GM12872 (cell line): Measurements from ENCODE around the gene TXNDC16.

Experiments used
- TF ChIP-seq, protein P1 (sequence below): IDR thresholded peaks from 3 replicates; pipeline ENCODE4 v1.5.1; 2011; ENCODE audit warnings: low read depth, mild to moderate bottlenecking, low read length, moderate library complexity; ENCODE audit not compliant: insufficient read depth

The TXNDC16 gene

DNA sequence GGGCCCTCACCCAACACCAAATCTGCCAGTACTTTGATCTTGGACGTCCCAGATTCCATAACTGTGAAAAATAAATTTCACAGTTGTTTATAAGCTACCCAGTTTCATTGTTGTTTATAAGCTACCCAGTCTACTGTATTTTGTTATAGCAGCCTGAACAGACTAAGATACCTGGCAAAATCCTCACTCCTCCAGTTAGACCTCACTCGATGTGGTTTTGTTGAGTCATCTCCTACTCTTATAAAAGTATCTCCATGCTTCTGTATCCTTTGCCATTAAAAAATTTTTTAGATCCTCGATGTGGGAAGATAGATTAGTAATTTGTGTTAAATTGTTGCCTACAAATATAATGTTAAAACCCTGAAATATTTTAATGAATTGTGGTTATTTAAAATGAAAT, 16.0 kb downstream of the TXNDC16 start:
- TF ChIP-seq, protein P1, sequence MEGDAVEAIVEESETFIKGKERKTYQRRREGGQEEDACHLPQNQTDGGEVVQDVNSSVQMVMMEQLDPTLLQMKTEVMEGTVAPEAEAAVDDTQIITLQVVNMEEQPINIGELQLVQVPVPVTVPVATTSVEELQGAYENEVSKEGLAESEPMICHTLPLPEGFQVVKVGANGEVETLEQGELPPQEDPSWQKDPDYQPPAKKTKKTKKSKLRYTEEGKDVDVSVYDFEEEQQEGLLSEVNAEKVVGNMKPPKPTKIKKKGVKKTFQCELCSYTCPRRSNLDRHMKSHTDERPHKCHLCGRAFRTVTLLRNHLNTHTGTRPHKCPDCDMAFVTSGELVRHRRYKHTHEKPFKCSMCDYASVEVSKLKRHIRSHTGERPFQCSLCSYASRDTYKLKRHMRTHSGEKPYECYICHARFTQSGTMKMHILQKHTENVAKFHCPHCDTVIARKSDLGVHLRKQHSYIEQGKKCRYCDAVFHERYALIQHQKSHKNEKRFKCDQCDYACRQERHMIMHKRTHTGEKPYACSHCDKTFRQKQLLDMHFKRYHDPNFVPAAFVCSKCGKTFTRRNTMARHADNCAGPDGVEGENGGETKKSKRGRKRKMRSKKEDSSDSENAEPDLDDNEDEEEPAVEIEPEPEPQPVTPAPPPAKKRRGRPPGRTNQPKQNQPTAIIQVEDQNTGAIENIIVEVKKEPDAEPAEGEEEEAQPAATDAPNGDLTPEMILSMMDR: no peak

DNA sequence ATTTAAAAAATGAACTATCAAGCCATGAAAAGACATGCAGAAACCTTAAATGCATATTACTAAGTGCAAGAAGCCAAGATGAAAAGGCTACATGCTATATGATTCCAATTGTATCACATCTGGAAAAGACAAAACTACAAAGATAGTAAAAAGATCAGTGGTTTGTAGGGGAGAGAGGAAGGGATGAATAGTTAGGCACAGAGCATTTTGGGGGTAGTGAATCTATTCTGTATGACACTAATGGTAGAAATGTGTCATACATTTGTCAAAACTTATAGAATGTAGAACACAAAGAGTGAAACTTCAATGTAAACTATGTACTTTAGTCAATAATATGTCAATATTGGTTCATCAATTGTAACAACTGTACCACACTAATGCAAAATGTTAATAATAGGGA, 20.8 kb downstream of the TXNDC16 start:
- TF ChIP-seq, protein P1: no peak

DNA sequence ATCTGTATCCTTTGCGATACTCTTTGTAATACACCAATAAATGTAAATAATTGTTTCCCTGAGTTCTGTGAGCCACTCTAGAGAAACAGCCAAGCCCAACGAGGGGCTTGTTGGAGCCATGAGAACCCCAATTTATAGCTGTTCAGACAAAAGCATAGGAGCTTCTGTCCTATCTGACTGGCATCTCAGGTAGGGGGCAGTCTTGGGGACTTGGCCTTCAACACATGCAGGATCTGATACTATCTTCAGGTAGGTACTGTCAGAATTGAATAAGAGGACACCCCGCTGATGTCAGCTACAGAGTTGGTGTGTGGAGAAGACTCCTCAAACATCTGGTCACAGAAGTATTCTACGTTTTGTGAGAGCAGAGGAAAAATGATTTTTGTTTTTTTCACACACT, 25.3 kb downstream of the TXNDC16 start:
- TF ChIP-seq, protein P1: no peak

DNA sequence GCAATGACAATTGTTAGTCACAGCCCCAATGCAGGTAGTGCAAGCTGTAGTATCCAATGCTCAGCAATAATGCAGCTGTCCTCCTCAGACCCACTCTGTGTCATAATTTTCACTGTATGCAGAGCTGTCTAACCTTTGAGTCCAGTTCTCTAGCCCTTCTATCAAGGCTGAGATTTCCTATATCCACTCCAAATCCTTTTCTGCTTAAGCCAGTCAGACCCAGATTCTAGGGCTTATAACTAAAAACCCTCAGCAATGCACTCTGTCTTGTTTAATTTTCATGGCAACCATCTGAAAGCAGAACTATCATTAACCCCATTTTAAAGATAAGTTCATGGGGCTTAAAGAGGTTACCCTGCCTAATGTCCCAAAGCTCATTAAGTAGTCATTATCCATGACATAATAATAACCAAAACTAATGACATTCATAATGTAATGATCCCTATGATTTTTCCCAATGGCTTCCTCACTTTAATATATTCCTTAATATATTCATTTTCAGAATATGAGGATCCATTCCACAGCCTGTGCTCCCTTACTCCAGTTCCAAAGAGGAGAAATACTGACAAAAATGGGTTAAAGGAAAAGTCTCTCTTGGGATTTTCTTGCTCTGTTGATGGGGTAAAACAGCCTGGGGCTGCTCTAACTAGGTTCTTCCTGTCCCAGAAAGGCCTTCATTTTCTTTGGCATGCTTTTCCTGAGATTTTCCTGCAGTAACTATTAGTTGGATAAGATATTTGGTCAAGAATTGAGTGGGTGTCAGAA, 29.5 kb downstream of the TXNDC16 start:
- TF ChIP-seq, protein P1: no peak

DNA sequence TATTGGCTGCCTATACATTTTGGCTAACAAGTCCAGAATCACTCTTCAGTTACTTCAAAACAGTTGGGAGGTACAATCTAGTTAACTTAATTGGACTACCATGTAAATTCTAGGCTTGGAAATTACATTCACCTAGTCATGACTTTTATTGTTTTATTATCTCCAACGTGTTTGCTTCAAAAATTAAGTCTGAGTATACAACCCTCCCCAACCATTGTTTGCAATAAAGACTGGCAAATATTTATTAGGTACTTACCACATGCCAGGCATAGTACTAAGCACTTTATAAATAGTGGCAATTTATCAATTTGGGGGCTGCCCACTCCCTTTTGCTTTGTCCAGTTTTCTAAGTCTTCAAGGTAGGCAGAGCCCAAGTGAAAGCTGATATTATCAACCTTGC, 30.3 kb downstream of the TXNDC16 start:
- TF ChIP-seq, protein P1: no peak

DNA sequence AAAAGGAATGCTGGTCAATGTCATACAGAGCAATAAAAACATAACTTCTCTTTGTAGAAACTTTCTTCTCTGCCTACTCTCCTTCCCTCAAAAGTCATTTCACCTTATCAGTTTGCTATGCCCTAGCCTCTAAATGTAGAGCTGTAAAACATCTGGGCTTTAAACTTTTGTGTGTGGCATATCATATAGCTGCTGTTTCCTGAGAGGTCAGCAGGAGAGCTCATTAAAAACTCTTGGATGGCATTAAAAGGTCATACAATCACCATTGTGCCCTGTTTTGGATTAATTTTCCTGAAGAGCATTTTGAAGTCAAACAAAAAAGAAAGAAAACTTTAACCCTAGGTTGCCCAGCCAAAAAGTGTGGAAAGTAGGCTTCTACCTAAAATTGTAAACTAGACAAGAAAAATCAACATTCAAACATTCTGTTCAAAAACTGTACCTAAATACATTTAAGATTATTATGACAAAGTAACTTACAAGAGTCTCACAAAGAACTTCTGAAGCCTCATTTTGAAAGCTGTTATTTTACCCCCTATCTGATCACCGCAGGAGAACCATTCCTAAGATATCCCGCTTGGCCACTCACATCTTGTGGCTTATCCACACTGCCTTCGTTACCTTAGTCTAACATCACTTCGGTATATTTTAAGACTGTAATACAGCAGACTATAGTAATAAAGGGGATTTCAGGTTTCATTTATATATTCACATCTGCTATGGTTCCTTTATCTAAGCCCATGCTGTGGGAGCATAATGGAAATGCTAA, 38.1 kb downstream of the TXNDC16 start:
- TF ChIP-seq, protein P1: no peak

DNA sequence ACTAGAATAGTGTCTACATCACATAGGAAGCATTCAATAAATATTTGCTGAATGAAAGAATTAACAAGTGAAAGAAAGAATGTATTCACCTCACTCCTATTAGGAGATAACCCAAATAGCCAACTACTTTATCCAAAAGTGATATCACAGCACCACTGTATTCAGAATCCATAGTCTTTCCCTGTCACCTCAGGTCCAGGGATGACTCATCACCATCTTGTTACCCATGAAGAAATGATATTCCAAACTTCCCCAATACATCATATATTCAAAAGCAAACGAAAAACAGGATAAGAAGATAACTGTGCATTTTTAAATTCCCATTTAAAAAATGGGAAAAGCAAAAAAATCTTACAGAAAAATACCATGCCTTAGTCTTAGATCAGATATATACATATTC, 39.1 kb downstream of the TXNDC16 start:
- TF ChIP-seq, protein P1: no peak
